Activated CD8-positive, alpha-beta memory T cell treated with anti-CD3 and anti-CD28 coated beads for 1 hour (primary cell): ENCODE data around the gene MFAP4.

Experiments used
- DNase-seq, 2 donors: peaks; one replicate each; pipeline ENCODE4 v3.0.0-alpha.2; 2020; ENCODE audit warnings: low read depth in 1 of 2; ENCODE audit errors: extremely low read depth in 1 of 2

The MFAP4 gene

GRCh38 chr17:19337712-19338023 is 49.3 kb downstream of the MFAP4 start:
- no peak for DNase-seq

- DNase-seq: no peak
Measured at GRCh38 chr17:19336938-19337711, 49.9 kb downstream of the MFAP4 start.

DNA sequence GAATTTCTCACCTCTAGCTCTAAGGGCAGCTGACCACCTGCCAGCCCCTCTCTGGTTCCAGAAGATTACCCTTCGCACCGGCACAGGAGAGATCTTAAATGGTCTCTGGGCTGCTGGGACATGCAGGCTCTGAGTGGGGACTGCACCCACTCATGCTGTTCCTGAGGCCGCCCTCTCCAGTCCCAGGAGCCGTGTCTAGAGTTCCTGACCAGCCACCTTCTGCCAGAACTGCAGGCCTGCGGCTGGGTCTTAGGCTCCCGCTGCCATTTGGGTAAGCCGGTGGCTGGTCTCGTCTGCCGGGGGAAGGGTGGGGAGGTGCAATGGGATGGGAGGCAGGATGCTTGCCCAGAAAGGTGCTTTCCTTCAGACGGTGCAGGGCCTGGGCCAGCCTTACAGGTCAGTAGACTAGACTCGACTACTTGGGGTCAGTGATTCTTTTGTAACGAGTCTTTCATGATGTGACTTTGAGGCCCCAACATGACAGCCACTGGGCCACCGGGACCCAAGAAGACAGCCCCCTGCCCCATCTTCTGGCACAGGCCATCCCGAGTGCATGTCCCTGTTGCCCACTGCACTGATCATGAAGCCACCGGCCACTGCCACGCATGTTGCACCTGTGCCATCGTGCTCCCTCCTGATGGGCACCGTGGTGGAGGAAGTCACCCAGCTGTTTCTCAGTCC is 50.9 kb downstream of the MFAP4 start:
- DNase-seq: no peak

DNA sequence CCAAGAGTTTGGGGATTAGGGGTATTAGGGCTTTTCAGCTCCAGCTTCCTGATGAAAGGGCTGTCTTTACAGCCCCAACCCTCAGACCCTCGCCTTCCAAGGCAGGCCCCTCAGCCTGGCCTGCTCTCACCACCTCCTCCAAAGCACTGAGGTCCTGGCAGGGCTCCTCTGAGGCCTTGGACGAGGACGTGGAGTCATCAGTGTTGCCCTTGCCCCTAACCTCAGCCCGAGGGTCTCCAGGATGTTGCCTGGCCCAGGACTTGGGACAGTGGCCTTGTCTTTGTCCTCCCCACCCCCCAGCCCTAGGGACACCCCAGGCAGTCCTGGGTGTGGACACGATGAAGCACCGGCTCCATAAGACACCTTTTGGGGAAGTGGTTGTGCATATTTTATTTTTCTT is 52.7 kb downstream of the MFAP4 start:
- DNase-seq: no peak

DNA sequence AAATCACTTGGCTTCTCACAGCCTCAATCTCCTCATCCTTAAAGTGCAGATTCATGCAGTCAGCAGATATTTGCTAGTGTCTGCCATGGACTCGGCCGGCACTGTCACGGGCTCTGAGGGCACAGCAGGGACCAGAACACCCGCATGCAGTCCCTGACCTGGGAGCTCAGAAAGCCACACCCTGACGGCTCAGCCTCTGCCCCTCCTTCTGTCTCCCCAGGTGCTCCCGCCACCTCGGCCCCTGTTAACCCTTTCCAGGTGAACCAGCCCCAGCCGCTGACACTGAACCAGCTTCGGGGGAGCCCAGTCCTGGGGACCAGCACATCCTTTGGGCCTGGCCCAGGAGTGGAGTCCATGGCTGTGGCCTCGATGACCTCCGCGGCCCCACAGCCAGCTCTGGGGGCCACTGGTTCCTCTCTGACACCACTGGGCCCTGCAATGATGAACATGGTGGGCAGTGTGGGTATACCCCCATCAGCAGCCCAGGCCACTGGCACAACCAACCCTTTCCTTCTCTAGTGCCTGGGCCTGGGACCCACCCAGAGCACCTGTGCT is 53.2 kb downstream of the MFAP4 start:
- DNase-seq: no peak
